Subcutaneous adipose tissue (tissue), 4 donors: ENCODE results near the gene TTLL6. TPM values are rescaled to one million over a fixed set of nuclear protein-coding genes. Genes with fewer than 3 reads are reported as not detected.

ENCODE experiments used
- total RNA-seq, 4 donors: library from RNA; depleted of rRNA; stranded (reverse); fragments of >200 nt; gene quantifications; one replicate each; pipeline ENCODE4 v1.1.0, GENCODE V29; 2016
- TF ChIP-seq, protein P1 (sequence below): fragments of 450-650 bp; IDR thresholded peaks from one replicate; pipeline ENCODE4 v1.5.1; 2016; ENCODE audit warnings: low read depth, mild to moderate bottlenecking, control low read depth, antibody characterized with exemption, moderate library complexity

TTLL6 gene
- total RNA-seq, 4 donors from 2014 or later: 0.66 to 0.75 TPM; not detected in 2

DNA sequence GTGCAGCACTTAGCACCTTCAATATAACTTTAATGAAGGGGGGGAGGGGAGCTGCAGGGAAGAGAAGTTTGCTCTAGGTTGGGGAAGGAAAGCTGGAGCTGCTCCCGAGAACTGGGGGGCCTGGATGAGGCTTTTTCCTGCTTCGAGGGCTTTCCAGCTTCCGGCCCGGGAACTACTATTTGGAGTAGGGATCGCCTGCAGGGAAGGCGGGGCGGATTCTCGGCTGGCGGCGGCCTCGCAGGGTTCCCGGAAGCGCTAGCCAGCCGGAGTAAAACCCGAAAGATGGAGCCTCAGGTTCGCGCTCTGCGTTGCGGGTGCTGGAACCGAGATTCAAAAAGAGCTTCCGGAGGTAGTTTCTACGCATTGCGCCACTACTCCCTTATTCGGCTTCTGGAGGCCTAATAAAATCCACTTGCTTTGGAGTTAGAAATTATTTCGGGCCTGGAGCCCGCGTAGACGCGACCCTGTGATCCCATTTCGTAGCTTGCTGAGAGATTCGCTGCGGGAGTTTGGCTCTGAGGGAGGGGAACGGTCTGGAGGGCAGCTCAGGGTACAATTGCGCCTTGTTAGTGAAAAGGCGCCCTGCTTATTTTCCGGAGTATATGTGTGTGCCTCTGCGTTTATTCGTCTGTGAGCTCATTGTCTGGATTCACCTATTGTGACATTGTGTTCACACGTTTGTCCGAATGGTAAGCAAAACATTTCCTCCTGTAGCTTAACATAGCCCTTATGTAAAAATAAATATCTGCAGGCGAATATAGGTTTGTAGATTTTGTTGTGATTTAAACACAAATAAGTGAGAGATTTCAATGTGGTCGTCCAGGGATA, 93.4 kb downstream of the TTLL6 start:
- TF ChIP-seq, protein P1, sequence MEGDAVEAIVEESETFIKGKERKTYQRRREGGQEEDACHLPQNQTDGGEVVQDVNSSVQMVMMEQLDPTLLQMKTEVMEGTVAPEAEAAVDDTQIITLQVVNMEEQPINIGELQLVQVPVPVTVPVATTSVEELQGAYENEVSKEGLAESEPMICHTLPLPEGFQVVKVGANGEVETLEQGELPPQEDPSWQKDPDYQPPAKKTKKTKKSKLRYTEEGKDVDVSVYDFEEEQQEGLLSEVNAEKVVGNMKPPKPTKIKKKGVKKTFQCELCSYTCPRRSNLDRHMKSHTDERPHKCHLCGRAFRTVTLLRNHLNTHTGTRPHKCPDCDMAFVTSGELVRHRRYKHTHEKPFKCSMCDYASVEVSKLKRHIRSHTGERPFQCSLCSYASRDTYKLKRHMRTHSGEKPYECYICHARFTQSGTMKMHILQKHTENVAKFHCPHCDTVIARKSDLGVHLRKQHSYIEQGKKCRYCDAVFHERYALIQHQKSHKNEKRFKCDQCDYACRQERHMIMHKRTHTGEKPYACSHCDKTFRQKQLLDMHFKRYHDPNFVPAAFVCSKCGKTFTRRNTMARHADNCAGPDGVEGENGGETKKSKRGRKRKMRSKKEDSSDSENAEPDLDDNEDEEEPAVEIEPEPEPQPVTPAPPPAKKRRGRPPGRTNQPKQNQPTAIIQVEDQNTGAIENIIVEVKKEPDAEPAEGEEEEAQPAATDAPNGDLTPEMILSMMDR: no peak

DNA sequence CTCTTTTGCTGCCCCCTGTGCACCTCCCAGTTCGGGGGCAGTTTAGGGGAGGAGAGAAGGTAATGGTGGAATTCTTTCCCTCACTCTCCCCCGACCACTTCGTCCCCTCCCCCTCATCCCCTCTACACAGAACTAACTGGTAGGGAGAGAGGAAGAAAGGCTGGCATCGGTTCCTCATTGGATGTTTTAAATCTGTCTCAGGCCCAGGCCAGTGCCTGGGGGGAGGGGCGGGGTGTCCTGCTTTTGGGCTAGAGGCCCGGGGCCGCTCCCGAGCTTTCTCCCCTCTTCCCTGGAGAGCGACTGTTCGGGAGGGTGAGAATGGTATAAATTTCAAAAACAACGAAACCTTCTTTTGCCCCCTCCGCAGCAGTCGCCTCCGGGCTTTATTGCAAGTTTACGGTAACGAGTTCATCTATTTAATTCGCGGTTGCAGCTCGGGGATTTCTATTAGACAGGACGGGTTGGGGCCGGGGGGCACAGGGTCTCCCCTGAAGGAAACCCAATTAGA, 94.1 kb downstream of the TTLL6 start, which contains the start of gene PRAC2:
PRAC2 (plus strand) TSS at position 271 of the 508 bp plus-strand sequence. CDS start 1,226 bp downstream, outside the sequence.
- TF ChIP-seq, protein P1: no peak

DNA sequence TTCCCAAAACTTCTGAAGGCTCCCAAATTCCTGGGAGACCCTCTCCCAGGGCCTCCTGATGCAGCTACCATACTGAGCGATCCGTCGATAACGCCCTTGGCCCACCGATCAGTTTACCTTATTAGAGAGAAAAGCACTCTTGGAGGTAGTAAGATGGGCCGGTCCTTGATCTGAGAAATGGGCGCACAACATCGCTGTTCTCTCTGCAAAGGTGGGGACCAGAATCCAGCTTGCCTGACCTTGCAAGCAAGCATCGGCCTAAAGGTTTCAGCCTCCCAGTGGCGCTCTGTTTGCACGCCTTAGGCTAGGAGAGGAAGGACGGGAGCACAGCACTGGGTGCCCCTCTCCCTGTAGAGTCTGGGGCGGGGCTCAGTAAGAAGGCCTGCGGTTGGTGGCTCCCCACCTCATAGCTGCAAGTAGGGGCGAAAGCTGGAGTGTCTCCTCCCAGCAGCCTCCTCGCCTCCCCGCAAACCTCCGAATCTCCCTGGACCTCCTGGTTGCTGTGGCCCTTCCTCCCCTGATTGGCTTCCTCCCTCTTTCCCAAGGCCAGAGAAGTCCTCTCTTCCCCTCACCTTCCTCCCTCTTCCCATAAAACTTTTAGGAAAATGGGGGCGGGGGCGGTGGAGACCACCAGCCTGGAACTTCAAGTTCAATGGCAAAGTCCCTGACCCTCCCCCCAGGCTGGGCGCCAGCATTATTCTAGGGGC, 94.7 kb downstream of the TTLL6 start, which contains the start of gene PRAC1:
PRAC1 (minus strand) TSS at position 318 of the 707 bp plus-strand sequence; CDS start at position 192, 126 bp downstream.
- TF ChIP-seq, protein P1: no peak

DNA sequence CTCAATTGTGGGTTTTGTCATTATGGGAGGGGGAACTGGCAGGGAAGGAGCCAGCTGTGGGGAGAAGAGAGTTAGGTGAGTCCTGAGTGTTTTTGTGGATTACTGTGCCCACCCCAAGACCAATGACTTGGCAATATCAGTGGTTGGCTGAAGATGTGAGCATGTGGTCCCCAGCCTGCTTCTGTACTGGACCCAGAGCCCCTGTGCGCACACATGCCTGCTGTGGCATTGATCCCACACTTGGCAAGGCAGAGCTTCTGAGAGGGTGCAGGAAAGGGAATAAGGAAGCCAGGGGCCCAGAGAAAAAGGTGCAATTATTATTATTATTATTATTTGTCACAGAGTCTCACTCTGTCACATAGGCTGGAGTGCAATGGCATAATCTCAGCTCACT, 96.0 kb downstream of the TTLL6 start:
- TF ChIP-seq, protein P1: no peak

DNA sequence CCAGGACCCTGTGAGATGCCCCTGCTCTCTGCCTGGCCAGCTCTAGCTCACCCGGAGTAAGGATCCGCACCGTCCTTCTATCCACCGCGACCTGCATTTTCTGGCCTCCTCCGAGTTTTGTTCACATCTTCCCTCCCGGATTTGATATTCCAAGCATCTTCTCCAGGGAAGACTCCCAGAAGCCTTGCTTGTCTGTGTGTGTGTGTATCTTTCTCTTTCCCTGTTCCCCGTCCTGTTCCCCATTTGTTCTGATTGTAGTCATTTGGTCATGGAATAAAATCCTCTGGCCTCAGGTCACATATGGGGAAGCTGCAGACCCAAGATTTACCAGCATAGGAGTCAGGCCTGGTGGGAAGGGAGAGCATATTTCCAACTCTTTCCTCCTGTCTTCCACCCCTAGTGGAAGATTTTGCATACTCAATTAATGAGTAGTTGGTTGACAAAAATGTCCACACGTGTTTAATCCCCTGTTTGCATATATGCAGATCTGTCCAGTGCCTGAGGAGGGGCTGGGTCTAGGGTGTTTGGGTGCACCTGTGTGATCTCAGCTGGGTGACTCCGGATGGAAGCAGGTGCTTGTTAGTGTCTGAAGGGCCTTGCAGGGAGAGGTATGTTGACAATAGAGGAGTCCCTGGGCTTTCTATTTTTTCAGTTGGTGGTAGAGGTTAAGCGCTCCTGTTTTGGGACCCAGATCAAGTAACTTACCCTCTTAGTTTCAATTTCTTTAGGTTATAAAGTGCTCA, 96.6 kb downstream of the TTLL6 start:
- TF ChIP-seq, protein P1: no peak

DNA sequence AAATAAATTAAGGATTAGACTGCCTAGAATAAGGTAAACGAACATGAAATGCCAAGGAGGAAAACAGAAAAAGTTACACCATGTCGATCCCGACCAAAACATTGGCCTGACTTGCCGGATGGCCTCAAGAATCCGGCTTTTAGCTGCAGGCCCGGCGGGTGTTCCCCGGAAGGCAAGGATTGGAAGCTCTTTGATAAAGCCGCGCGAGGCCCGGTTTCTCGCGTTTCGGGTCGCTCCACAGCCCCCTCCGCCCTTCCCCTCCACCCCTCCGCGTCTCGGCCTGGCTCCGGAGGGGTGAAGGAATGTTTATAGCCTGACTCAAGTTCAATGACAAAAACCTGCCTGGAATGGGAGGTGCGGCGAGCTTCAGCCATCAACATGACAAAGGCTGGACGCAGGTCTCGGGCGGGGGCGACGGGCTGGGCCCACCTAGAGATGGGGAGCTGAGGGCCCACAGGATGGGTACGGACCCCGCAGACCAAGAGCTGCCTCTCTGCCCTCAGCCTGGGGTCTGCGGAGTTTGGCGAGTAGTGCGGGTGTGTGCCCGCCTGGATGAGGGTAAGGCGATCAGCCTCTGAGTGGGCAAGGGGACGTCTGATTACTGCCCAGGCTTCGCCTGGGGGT, 97.3 kb downstream of the TTLL6 start:
- TF ChIP-seq, protein P1: no peak
